NCI-H2196 (cell line): ENCODE results near the gene CYB5R3.
"Not testable (repeated sequence)": the region's sequence is repeated elsewhere in the genome, so short reads cannot be mapped to it uniquely, and the experiment has no call there.

Source experiments
- DNase-seq: peaks from one replicate; lab custom pipeline; 2025; ENCODE audit not compliant: unreplicated experiment; lab: John Stamatoyannopoulos, UW

CYB5R3 gene

GRCh38 chr22:42679691-42680090, 30.5 kb upstream of the CYB5R3 start:
- no peak for DNase-seq

GRCh38 chr22:42678894-42679293, 29.7 kb upstream of the CYB5R3 start:
- no peak for DNase-seq

- not testable (repeated sequence) for DNase-seq
Observed at GRCh38 chr22:42677936-42678335, 28.7 kb upstream of the CYB5R3 start.

- no peak for DNase-seq
Observed at GRCh38 chr22:42676059-42676607, 26.9 kb upstream of the CYB5R3 start.

- DNase-seq, result peak; percentile 80
Observed at GRCh38 chr22:42673898-42674401, 24.8 kb upstream of the CYB5R3 start.

- not testable (repeated sequence) for DNase-seq
Observed at GRCh38 chr22:42673071-42673470, 23.9 kb upstream of the CYB5R3 start.

- DNase-seq, result no peak
Observed at GRCh38 chr22:42670921-42671709, 21.9 kb upstream of the CYB5R3 start.

GRCh38 chr22:42670046-42670445, 20.9 kb upstream of the CYB5R3 start:
- DNase-seq, result no peak

GRCh38 chr22:42666393-42666792, 17.2 kb upstream of the CYB5R3 start:
- not testable (repeated sequence) for DNase-seq

GRCh38 chr22:42664976-42665831, 16.0 kb upstream of the CYB5R3 start:
- no peak for DNase-seq

- DNase-seq, result peak; percentile 87
Observed at GRCh38 chr22:42661985-42662831, 13.0 kb upstream of the CYB5R3 start.

- DNase-seq, result no peak
Observed at GRCh38 chr22:42656578-42656977, 7.4 kb upstream of the CYB5R3 start.

- peak; percentile 73 for DNase-seq
Observed at GRCh38 chr22:42655693-42656092, 6.5 kb upstream of the CYB5R3 start.

- no peak for DNase-seq
Observed at GRCh38 chr22:42654436-42655073, 5.4 kb upstream of the CYB5R3 start.

GRCh38 chr22:42653999-42654398, 4.8 kb upstream of the CYB5R3 start:
- no peak for DNase-seq

- DNase-seq, result no peak
Observed at GRCh38 chr22:42651134-42651533, 1.9 kb upstream of the CYB5R3 start.

GRCh38 chr22:42648368-42649245, 585 bp downstream of the CYB5R3 start:
- DNase-seq, result no peak

- DNase-seq, result no peak
Observed at GRCh38 chr22:42648017-42648367, 1.2 kb downstream of the CYB5R3 start.
